ENCODE data around the gene PRR20C. TPM values are rescaled to one million over a fixed set of nuclear protein-coding genes. Genes with fewer than 3 reads are reported as not detected.

The PRR20C gene
- total and polyA plus RNA-seq, 7 donors = not detected

GRCh38 chr13:57191667-57192066 lies 37.8 kb downstream of the PRR20C start:
- Histone ChIP-seq H3K36me3 (no peaks in the 10 kb centered on the region), H3K27me3 (no peaks in the 10 kb centered on the region), H3K4me3 (no peak overlapping the region), H3K4me1 (no peaks in the 10 kb centered on the region), H3K9me3 (no peaks in the 10 kb centered on the region), H3K27ac (no peak overlapping the region)
- WGBS, 2 donors = 87 to 91% methylated on average over 1 of the region's 1 CpG
- intact Hi-C loops (cut with DNase I) = no loop called here
- no peak for DNase-seq
- TF ChIP-seq POLR2AphosphoS5 (IDR thresholded peaks at IDR 0.05) (no peak), EP300 (IDR thresholded peaks at IDR 0.05) (no peak), CTCF (IDR thresholded peaks at IDR 0.05) (no peak), POLR2A (IDR thresholded peaks at IDR 0.05) (no peak)

Small RNA genes lying within 50 kb of the gene (small RNA-seq; reads per million reads assigned to genes)
- gene PRR20FP = 0 reads per million in 3 donors

Other genes starting within 250 kb of the PRR20C start
- not detected for gene PRR20A, start 13.1 kb upstream of the PRR20C start, total RNA-seq
- gene PRR20A, start 13.1 kb upstream of the PRR20C start, polyA plus RNA-seq = not detected
- not detected for gene PRR20B, start 6.6 kb upstream of the PRR20C start, total RNA-seq
- not detected for gene PRR20B, start 6.6 kb upstream of the PRR20C start, polyA plus RNA-seq
- not detected for gene PRR20D, start 6.6 kb downstream of the PRR20C start, total RNA-seq
- gene PRR20D, start 6.6 kb downstream of the PRR20C start, polyA plus RNA-seq = not detected
- gene PRR20E, start 13.1 kb downstream of the PRR20C start, total RNA-seq = not detected
- not detected for gene PRR20E, start 13.1 kb downstream of the PRR20C start, polyA plus RNA-seq

Data from sigmoid colon (tissue), 7 donors.